ENCODE results near the gene MAPK12.

The MAPK12 gene

GRCh38 chr22:50226875-50227165 is 34.7 kb downstream of the MAPK12 start:
- DNase-seq = no peak

- no peak for DNase-seq
These were observed 35.2 kb downstream of the MAPK12 start for GRCh38 chr22:50226063-50226874.

GRCh38 chr22:50225200-50225969 is 36.1 kb downstream of the MAPK12 start:
- no peak for DNase-seq

- DNase-seq = no peak
These were observed 37.4 kb downstream of the MAPK12 start for GRCh38 chr22:50224071-50224470.

GRCh38 chr22:50222508-50222907 is 39.0 kb downstream of the MAPK12 start:
- no peak for DNase-seq

- no peak for DNase-seq
These were observed 39.8 kb downstream of the MAPK12 start for GRCh38 chr22:50221410-50222300.

GRCh38 chr22:50220603-50221409 is 40.7 kb downstream of the MAPK12 start:
- DNase-seq = no peak

GRCh38 chr22:50219800-50220602 is 41.5 kb downstream of the MAPK12 start:
- no peak for DNase-seq

- DNase-seq = no peak
These were observed 42.3 kb downstream of the MAPK12 start for GRCh38 chr22:50218996-50219727.

- DNase-seq = no peak
These were observed 43.1 kb downstream of the MAPK12 start for GRCh38 chr22:50218153-50218995.

GRCh38 chr22:50217543-50218152 is 43.8 kb downstream of the MAPK12 start:
- DNase-seq = no peak

GRCh38 chr22:50216684-50217520 is 44.6 kb downstream of the MAPK12 start:
- no peak for DNase-seq

- no peak for DNase-seq
These were observed 45.3 kb downstream of the MAPK12 start for GRCh38 chr22:50216055-50216683.

- DNase-seq = no peak
These were observed 46.0 kb downstream of the MAPK12 start for GRCh38 chr22:50215297-50216054.

GRCh38 chr22:50213263-50213662 is 48.2 kb downstream of the MAPK12 start:
- DNase-seq = no peak

- no peak for DNase-seq
These were observed 50.3 kb downstream of the MAPK12 start for GRCh38 chr22:50211147-50211546.

All from activated naive CD4-positive, alpha-beta T cell treated with Interleukin-2 at 50 U/mL for 16 hours (primary cell).